Psoas muscle (tissue), 8 donors: ENCODE data around the gene GNGT1. TPM values are rescaled to one million over a fixed set of nuclear protein-coding genes. Genes with fewer than 3 reads are reported as not detected.

Experiments
- ATAC-seq, 4 donors: fragments of 200-7000 bp; cut with Tn5 transposase; one replicate each; pipeline ENCODE4 v1.9.1; 2020; ENCODE audit warnings: moderate library complexity in 3 of 4, mild to moderate bottlenecking in 2 of 4
- DNase-seq, 2 donors: peaks; one replicate each; pipeline ENCODE4 v3.0.0-alpha.2; 2020
- H3K27ac ChIP-seq: fragments of 200-600 bp; one replicate; pipeline ENCODE4 v1.8.0; 2022
- H3K27me3 ChIP-seq, 3 donors: fragments of 200-600 bp in 1 of 3; one replicate each; pipeline versions ENCODE4 v1.6.1 to v1.8.0; 2013 to 2022; ENCODE audit warnings: low read length in 2 of 3, mild to moderate bottlenecking in 2 of 3, moderate library complexity in 1 of 3; ENCODE audit not compliant: insufficient read depth in 3 of 3
- H3K36me3 ChIP-seq, 2 donors: fragments of 200-600 bp in 1 of 2; one replicate each; pipeline versions ENCODE4 v1.6.1 to v1.8.0; 2013 to 2022; ENCODE audit warnings: low read depth in 1 of 2, mild to moderate bottlenecking in 1 of 2, moderate library complexity in 1 of 2; ENCODE audit not compliant: insufficient read depth in 1 of 2
- H3K4me1 ChIP-seq: fragments of 200-600 bp; one replicate; pipeline ENCODE4 v1.8.0; 2022
- H3K4me3 ChIP-seq: fragments of 200-600 bp; one replicate; pipeline ENCODE4 v1.8.0; 2022; ENCODE audit warnings: mild to moderate bottlenecking
- H3K9me3 ChIP-seq: fragments of 200-600 bp; one replicate; pipeline ENCODE4 v1.8.0; 2022
- CTCF ChIP-seq: fragments of 200-600 bp; IDR thresholded peaks from one replicate; pipeline ENCODE4 v1.8.0; 2022; ENCODE audit warnings: antibody characterized with exemption
- WGBS, 3 donors: extraction: QIAGEN DNeasy Blood & Tissue Kit; methylation state at CpG; one replicate each; pipeline versions ENCODE4 v1.1.6 to v1.1.7; 2013; 5-methylcytosine and 5-hydroxymethylcytosine counted together
- intact Hi-C, 2 donors: fragments of 100-400 bp; cut with DNase I; formaldehyde crosslinking; loops; one replicate each; pipeline versions ENCODE4 v1.11.0 to v1.14.2; 2022
- polyA plus RNA-seq, 3 donors: library from polyadenylated mRNA; stranded (reverse); fragments of 200-250 nt; gene quantifications; one replicate each; pipeline ENCODE4 v1.2.3, GENCODE V29; 2013
- total RNA-seq, 4 donors: library from RNA; stranded (reverse); fragmentation: NEBNext Ultra II Directional in 2 of 4; extraction: Animal tissue kit (Norgen Biotek cat#: 25700) in 2 of 4; gene quantifications; one replicate each; pipeline versions ENCODE4 v1.2.1 to v1.2.4, GENCODE V29; 2021 to 2023
- donor health status: healthy with polysubstance abuse.
- donor health status: DM: no; HTN: no; CAD: no; lungs with moderate emphysema.
- donor health status: Bipolar disorder and iron deficiency.
- donor health status: healthy.
- donor health status: DM: yes; HTN: yes; CAD: no.
- donor health status: DM: no; HTN: no; CAD: no.
- donor health status: DM: no; HTN: no; CAD: no.
- donor health status: DM: yes; HTN: yes; CAD: no.

GNGT1 gene
- total and polyA plus RNA-seq, 7 donors = 0.07 TPM; not detected in 6

DNA sequence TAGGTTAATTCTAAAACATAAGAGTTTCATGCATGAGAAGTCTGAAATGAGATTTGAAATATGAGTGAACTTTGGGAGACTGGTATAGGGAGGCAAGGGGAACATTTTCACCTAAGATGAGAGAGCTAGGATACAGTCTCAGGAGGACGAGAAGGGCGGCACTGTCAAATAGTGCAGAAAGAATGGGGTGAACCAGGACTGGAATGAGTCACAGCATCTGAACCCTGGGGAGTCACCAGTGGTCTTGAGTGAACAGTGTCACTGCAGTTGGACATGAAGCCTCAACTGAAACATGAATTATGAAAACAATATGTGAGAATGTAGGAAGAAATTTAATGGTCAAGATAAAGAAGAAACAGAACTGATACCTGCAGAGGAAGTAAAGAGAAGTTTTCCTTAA is 48.9 kb downstream of the GNGT1 start:
- DNase-seq (no peak), ATAC-seq (no peak)
- 90 to 96% (median 93%) methylated on average over 2 of the region's 2 CpGs for WGBS, 3 donors
- H3K4me1 ChIP-seq = no peaks in the 10 kb centered on the region
- no peaks in the 10 kb centered on the region for H3K27me3 ChIP-seq
- no peak overlapping the region for H3K4me3 ChIP-seq
- H3K9me3 ChIP-seq = no peaks in the 10 kb centered on the region
- TF ChIP-seq CTCF = no peak
- H3K36me3 ChIP-seq = no peaks in the 10 kb centered on the region
- H3K27ac ChIP-seq = no peak overlapping the region
- intact Hi-C loops = no loop called here

DNA sequence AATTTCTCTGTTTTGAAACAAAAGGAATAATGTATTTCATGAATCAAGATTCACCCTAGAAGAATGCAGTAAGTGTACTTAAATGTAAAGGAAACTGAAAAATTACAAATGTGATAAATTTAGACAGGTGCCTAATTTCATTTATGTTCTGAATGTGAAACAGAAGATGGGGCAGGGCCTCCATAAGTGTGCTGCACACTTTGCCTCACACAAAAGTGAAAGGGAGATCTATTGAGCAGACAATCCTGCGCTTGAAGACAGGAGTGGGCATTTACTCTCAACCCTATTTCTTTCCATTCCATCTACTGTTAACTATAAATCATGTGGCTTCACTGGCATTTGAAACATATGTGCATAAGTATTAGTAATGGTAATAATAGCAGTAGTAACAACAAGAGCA is 51.4 kb downstream of the GNGT1 start:
- ATAC-seq (no peak), DNase-seq (no peak)
- no peaks in the 10 kb centered on the region for H3K9me3 ChIP-seq
- no peaks in the 10 kb centered on the region for H3K27me3 ChIP-seq
- H3K4me3 ChIP-seq = no peak overlapping the region
- no peak for TF ChIP-seq CTCF
- H3K4me1 ChIP-seq = no peaks in the 10 kb centered on the region
- no peak overlapping the region for H3K27ac ChIP-seq
- WGBS, 3 donors = 89 to 100% (median 97%) methylated on average over 1 of the region's 1 CpG
- intact Hi-C loops = no loop called here
- H3K36me3 ChIP-seq = no peaks in the 10 kb centered on the region

- DNase-seq = no peak
- ATAC-seq = no peak
- TF ChIP-seq CTCF = no peak
- no peaks in the 10 kb centered on the region for H3K27me3 ChIP-seq
- H3K27ac ChIP-seq = no peak overlapping the region
- WGBS, 3 donors = 46 to 51% (median 48%) methylated on average over 3 of the region's 3 CpGs
- no peak overlapping the region for H3K4me3 ChIP-seq
- H3K9me3 ChIP-seq = no peaks in the 10 kb centered on the region
- no peaks in the 10 kb centered on the region for H3K4me1 ChIP-seq
- no peaks in the 10 kb centered on the region for H3K36me3 ChIP-seq
- intact Hi-C loops = no loop called here
Measured at GRCh38 chr7:93958216-93958615, 51.8 kb downstream of the GNGT1 start.

- no peak for TF ChIP-seq CTCF
- H3K36me3 ChIP-seq = no peaks in the 10 kb centered on the region
- 76 to 88% (median 78%) methylated on average over 3 of the region's 3 CpGs for WGBS, 3 donors
- H3K27me3 ChIP-seq = no peaks in the 10 kb centered on the region
- no peak overlapping the region for H3K27ac ChIP-seq
- H3K4me1 ChIP-seq = no peaks in the 10 kb centered on the region
- no peaks in the 10 kb centered on the region for H3K9me3 ChIP-seq
- intact Hi-C loops = no loop called here
- ATAC-seq (no peak), DNase-seq (no peak)
- no peak overlapping the region for H3K4me3 ChIP-seq
Measured at GRCh38 chr7:93958651-93959050, 52.3 kb downstream of the GNGT1 start.

Other genes with a start within 250 kb of the GNGT1 start
- gene TFPI2, start 15.8 kb upstream of the GNGT1 start, total RNA-seq = 1 to 10 TPM in 3 of 4 donors, under 1 TPM in 1; 0.79 to 7.5 (median 2.4) TPM
- gene TFPI2, start 15.8 kb upstream of the GNGT1 start, polyA plus RNA-seq = 1 to 10 TPM in 2 of 3 donors, under 1 TPM in 1; 0.66 to 2.4 (median 2.3) TPM
- 10 to 100 TPM in 1 of 4 donors, 1 to 10 TPM in 3; 6.3 to 11.0 (median 9.0) TPM for gene GNG11, start 15.2 kb downstream of the GNGT1 start, total RNA-seq
- 10 to 100 TPM in 2 of 3 donors, 1 to 10 TPM in 1; 9.1 to 15.8 (median 15.2) TPM for gene GNG11, start 15.2 kb downstream of the GNGT1 start, polyA plus RNA-seq
- gene BET1, start 97.8 kb downstream of the GNGT1 start, total RNA-seq = 1 to 10 TPM; 6.7 to 9.9 (median 8.0) TPM
- 10 to 100 TPM in 2 of 3 donors, 1 to 10 TPM in 1; 7.5 to 14.2 (median 12.1) TPM for gene BET1, start 97.8 kb downstream of the GNGT1 start, polyA plus RNA-seq